Pulmonary artery endothelial cell (primary cell): ENCODE measurements around the gene WFDC1. TPM values are rescaled to one million over a fixed set of nuclear protein-coding genes. Genes with fewer than 3 reads are reported as not detected.

Experiments used
- DNase-seq: peaks from one replicate; pipeline ENCODE4 v3.0.0-alpha.2; 2011; ENCODE audit warnings: low read depth, low spot score
- total RNA-seq: library from RNA; depleted of rRNA; stranded (reverse); fragments of >200 nt; gene quantifications from 2 replicates; pipeline ENCODE4 v1.2.3, GENCODE V29; 2014

The WFDC1 gene
- total RNA-seq, 1 donor from 2014 or later = not detected

GRCh38 chr16:84351630-84352029, 57.0 kb downstream of the WFDC1 start:
- DNase-seq = no peak

- no peak for DNase-seq
These were observed 59.6 kb downstream of the WFDC1 start for GRCh38 chr16:84354306-84354705.

GRCh38 chr16:84355149-84355548, 60.5 kb downstream of the WFDC1 start:
- DNase-seq = no peak

- DNase-seq = no peak
These were observed 61.5 kb downstream of the WFDC1 start for GRCh38 chr16:84356176-84356575.

- DNase-seq = no peak
These were observed 62.0 kb downstream of the WFDC1 start for GRCh38 chr16:84356591-84357116.

- no peak for DNase-seq
These were observed 62.5 kb downstream of the WFDC1 start for GRCh38 chr16:84357191-84357651.

GRCh38 chr16:84358601-84359295, 64.1 kb downstream of the WFDC1 start:
- DNase-seq = no peak

- DNase-seq = no peak
These were observed 64.6 kb downstream of the WFDC1 start for GRCh38 chr16:84359326-84359725.

GRCh38 chr16:84360170-84360569, 65.5 kb downstream of the WFDC1 start:
- no peak for DNase-seq

- no peak for DNase-seq
These were observed 66.1 kb downstream of the WFDC1 start for GRCh38 chr16:84360748-84361147.

- no peak for DNase-seq
These were observed 66.9 kb downstream of the WFDC1 start for GRCh38 chr16:84361546-84361945.

- no peak for DNase-seq
These were observed 67.8 kb downstream of the WFDC1 start for GRCh38 chr16:84362471-84362941.

- DNase-seq = no peak
These were observed 71.5 kb downstream of the WFDC1 start for GRCh38 chr16:84366208-84366607.

GRCh38 chr16:84367297-84367680, 72.6 kb downstream of the WFDC1 start:
- DNase-seq = no peak

GRCh38 chr16:84367750-84368307, 73.2 kb downstream of the WFDC1 start:
- DNase-seq = no peak

- no peak for DNase-seq
These were observed 73.8 kb downstream of the WFDC1 start, which contains the start of gene ATP2C2 for GRCh38 chr16:84368308-84368996. ATP2C2 (plus strand) TSS chr16:84368538; CDS start chr16:84368616, 78 bp downstream.

GRCh38 chr16:84369105-84369504, 74.4 kb downstream of the WFDC1 start:
- no peak for DNase-seq

- DNase-seq = no peak
These were observed 75.4 kb downstream of the WFDC1 start for GRCh38 chr16:84369938-84370627.

- no peak for DNase-seq
These were observed 76.3 kb downstream of the WFDC1 start for GRCh38 chr16:84370723-84371552.

GRCh38 chr16:84371553-84371865, 76.8 kb downstream of the WFDC1 start:
- no peak for DNase-seq
